GM19351 (cell line): ENCODE measurements around the gene AMZ2.
"Not testable (repeated sequence)": the region's sequence is repeated elsewhere in the genome, so short reads cannot be mapped to it uniquely, and the experiment has no call there.

Experiments
- ATAC-seq: cut with Tn5 transposase; IDR thresholded peaks from one replicate; pipeline ENCODE4 v1.9.1; 2021; ENCODE audit warnings: mild to moderate bottlenecking, moderate library complexity; ENCODE audit not compliant: unreplicated experiment

AMZ2 gene

GRCh38 chr17:68220186-68220585 is 27.7 kb upstream of the AMZ2 start:
- ATAC-seq: not testable (repeated sequence)

GRCh38 chr17:68220786-68221185 is 27.1 kb upstream of the AMZ2 start:
- ATAC-seq: not testable (repeated sequence)

GRCh38 chr17:68221786-68222185 is 26.1 kb upstream of the AMZ2 start:
- ATAC-seq: no peak

GRCh38 chr17:68222606-68223005 is 25.2 kb upstream of the AMZ2 start:
- ATAC-seq: no peak

GRCh38 chr17:68225055-68225454 is 22.8 kb upstream of the AMZ2 start:
- not testable (repeated sequence) for ATAC-seq

GRCh38 chr17:68228039-68228680 is 19.7 kb upstream of the AMZ2 start:
- not testable (repeated sequence) for ATAC-seq

- ATAC-seq: no peak
Observed at GRCh38 chr17:68228817-68229570, 18.8 kb upstream of the AMZ2 start.

- ATAC-seq: no peak
Observed at GRCh38 chr17:68229619-68230018, 18.2 kb upstream of the AMZ2 start.

- ATAC-seq: not testable (repeated sequence)
Observed at GRCh38 chr17:68231131-68231530, 16.7 kb upstream of the AMZ2 start.

GRCh38 chr17:68231541-68231940 is 16.3 kb upstream of the AMZ2 start:
- no peak for ATAC-seq

- not testable (repeated sequence) for ATAC-seq
Observed at GRCh38 chr17:68232741-68233140, 15.1 kb upstream of the AMZ2 start.

- ATAC-seq: not testable (repeated sequence)
Observed at GRCh38 chr17:68234726-68235335, 13.0 kb upstream of the AMZ2 start.

GRCh38 chr17:68235336-68235791 is 12.5 kb upstream of the AMZ2 start:
- ATAC-seq: not testable (repeated sequence)

- peak; percentile 68 for ATAC-seq
Observed at GRCh38 chr17:68237369-68238163, 10.3 kb upstream of the AMZ2 start.

GRCh38 chr17:68238164-68238870 is 9.5 kb upstream of the AMZ2 start:
- ATAC-seq: no peak

- peak; percentile 17 for ATAC-seq
Observed at GRCh38 chr17:68238871-68239253, 9.0 kb upstream of the AMZ2 start.

- no peak for ATAC-seq
Observed at GRCh38 chr17:68239632-68240366, 8.0 kb upstream of the AMZ2 start.

- ATAC-seq: no peak
Observed at GRCh38 chr17:68246271-68247028, 1.4 kb upstream of the AMZ2 start.

- ATAC-seq: peak; percentile 31
Observed at GRCh38 chr17:68248199-68248825, 469 bp downstream of the AMZ2 start.
